Gastroesophageal sphincter (tissue), 4 donors: ENCODE results near the gene SLC5A6. TPM values are rescaled to one million over a fixed set of nuclear protein-coding genes. Genes with fewer than 3 reads are reported as not detected.
A peak's percentile ranks its signal among the peaks of the same experiment; 100 is the strongest.

ENCODE experiments used
- ATAC-seq: fragments of 150-250 bp; one replicate; pipeline ENCODE4 v1.9.1; 2016; ENCODE audit warnings: mild to moderate bottlenecking, moderate library complexity
- H3K27ac ChIP-seq, 4 donors: fragments of 200-600 bp; sonication (generic) in 3 of 4; 1 replicate in 3 of 4; 2 replicates in 1 of 4; pipeline ENCODE4 v1.5.1; 2016 to 2019
- H3K27me3 ChIP-seq: fragments of 200-600 bp; sonication (generic); one replicate; pipeline ENCODE4 v1.5.1; 2019
- H3K36me3 ChIP-seq, 2 donors: fragments of 200-600 bp; sonication (generic); one replicate each; pipeline ENCODE4 v1.5.1; 2019; ENCODE audit warnings: control low read depth in 1 of 2
- H3K4me1 ChIP-seq, 3 donors: fragments of 200-600 bp; sonication (generic); 1 replicate in 2 of 3; 2 replicates in 1 of 3; pipeline ENCODE4 v1.5.1; 2016 to 2019; ENCODE audit warnings: control low read depth in 2 of 3
- H3K4me3 ChIP-seq, 2 donors: fragments of 200-600 bp; sonication (generic); one replicate each; pipeline ENCODE4 v1.5.1; 2019; ENCODE audit warnings: mild to moderate bottlenecking in 1 of 2, moderate library complexity in 1 of 2
- H3K9me3 ChIP-seq, 3 donors: fragments of 200-600 bp; sonication (generic); one replicate each; pipeline ENCODE4 v1.5.1; 2017 to 2019; ENCODE audit warnings: control low read depth in 2 of 3
- CTCF ChIP-seq, 4 experiments: fragments of 200-600 bp in 2 of 4; fragments of 450-650 bp in 2 of 4; sonication (generic) in 1 of 4; IDR thresholded peaks; one replicate each; pipeline ENCODE4 v1.5.1; 2017 to 2019; ENCODE audit warnings: antibody characterized with exemption in 4 of 4, mild to moderate bottlenecking in 2 of 4, moderate library complexity in 2 of 4
- EP300 ChIP-seq: sonication (generic); formaldehyde crosslinking; IDR thresholded peaks from one replicate; pipeline ENCODE4 v1.6.1; 2017; ENCODE audit warnings: antibody characterized with exemption, mild to moderate bottlenecking
- POLR2A ChIP-seq, 2 donors: fragments of 450-650 bp; IDR thresholded peaks; one replicate each; pipeline ENCODE4 v1.6.1; 2017; ENCODE audit warnings: antibody characterized with exemption in 2 of 2, mild to moderate bottlenecking in 2 of 2, moderate library complexity in 1 of 2
- POLR2AphosphoS5 ChIP-seq: sonication (generic); formaldehyde crosslinking; IDR thresholded peaks from one replicate; pipeline ENCODE4 v1.6.1; 2017; ENCODE audit warnings: antibody characterized with exemption
- WGBS, 2 donors: methylation state at CpG; one replicate each; pipeline ENCODE4 v1.1.5; 2018; ENCODE audit warnings: low coverage in 1 of 2; 5-methylcytosine and 5-hydroxymethylcytosine counted together
- total RNA-seq, 4 donors: library from RNA; depleted of rRNA; stranded (reverse); fragments of >200 nt; gene quantifications; one replicate each; pipeline ENCODE4 v1.1.0, GENCODE V29; 2016

The SLC5A6 gene
- total RNA-seq, 4 donors from 2014 or later = 8.3 to 16.8 (median 13.5) TPM

DNA sequence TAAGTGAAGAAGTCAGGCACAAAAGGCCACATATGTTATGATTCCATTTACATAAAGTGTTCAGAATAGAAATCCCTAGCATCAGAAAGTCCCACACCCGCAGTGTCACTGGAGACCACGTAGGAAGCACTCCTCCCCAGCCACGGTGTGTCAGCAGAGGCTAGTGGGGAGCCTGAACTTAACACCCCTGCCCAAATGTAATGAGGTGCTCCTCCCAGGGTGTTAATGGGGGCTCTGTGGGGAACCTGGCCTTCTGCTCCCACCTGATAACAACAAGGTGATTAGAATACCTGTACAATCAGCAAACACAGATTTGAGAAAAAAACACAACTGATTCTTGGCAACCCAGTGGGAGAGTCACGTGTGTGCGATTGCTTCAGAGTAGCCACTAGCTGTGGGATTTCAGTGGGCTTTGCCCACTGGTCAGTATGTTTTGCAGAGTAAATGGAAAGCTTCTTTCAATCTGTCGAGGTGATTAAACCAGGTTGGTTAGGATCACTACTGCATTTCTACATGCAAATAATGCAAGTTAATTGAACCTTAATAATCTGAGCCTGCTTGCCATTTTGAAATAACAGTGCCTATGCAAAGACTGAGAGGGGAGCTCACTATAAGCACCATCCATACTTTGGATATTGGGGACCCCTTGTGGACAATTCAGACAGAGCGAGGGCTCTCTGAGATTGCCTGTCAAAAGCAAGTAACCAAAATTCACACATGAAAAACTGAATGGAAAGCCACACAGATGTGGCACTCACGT, 20.8 kb downstream of the SLC5A6 start:
- WGBS, 2 donors = 28 to 34% methylated on average over 6 to 7 of the region's 8 CpGs
- no peak overlapping the region for H3K27ac ChIP-seq
- ATAC-seq = peak; percentile 71
- no peak overlapping the region for H3K4me3 ChIP-seq
- H3K27me3 ChIP-seq = peaks cover 24% of the 10 kb centered on the region
- TF ChIP-seq POLR2A (IDR thresholded peaks at IDR 0.05) = no peak
- TF ChIP-seq POLR2AphosphoS5 = no peak
- peak in 3 of 4 experiments; percentile 51 to 66 (median 51) for TF ChIP-seq CTCF (IDR thresholded peaks at IDR 0.05)
- no peaks in the 10 kb centered on the region for H3K36me3 ChIP-seq
- peaks cover 0 to under 1% (median 0%) of the 10 kb centered on the region in 3 donors for H3K4me1 ChIP-seq
- H3K9me3 ChIP-seq = no peaks in the 10 kb centered on the region

- 84 to 85% methylated on average over 4 to 5 of the region's 8 CpGs for WGBS, 2 donors
- H3K4me3 ChIP-seq = no peak overlapping the region
- no peaks in the 10 kb centered on the region for H3K9me3 ChIP-seq
- TF ChIP-seq POLR2A (IDR thresholded peaks at IDR 0.05) = no peak
- TF ChIP-seq CTCF (IDR thresholded peaks at IDR 0.05) = no peak
- TF ChIP-seq EP300 = no peak
- TF ChIP-seq POLR2AphosphoS5 = no peak
- no peaks in the 10 kb centered on the region for H3K36me3 ChIP-seq
- no peak for ATAC-seq
- peaks cover 24% of the 10 kb centered on the region for H3K27me3 ChIP-seq
- peaks cover 0 to 13% (median 0%) of the 10 kb centered on the region in 3 donors for H3K4me1 ChIP-seq
- H3K27ac ChIP-seq = no peak overlapping the region
These were observed 22.1 kb downstream of the SLC5A6 start for GRCh38 chr2:27189989-27190388.

DNA sequence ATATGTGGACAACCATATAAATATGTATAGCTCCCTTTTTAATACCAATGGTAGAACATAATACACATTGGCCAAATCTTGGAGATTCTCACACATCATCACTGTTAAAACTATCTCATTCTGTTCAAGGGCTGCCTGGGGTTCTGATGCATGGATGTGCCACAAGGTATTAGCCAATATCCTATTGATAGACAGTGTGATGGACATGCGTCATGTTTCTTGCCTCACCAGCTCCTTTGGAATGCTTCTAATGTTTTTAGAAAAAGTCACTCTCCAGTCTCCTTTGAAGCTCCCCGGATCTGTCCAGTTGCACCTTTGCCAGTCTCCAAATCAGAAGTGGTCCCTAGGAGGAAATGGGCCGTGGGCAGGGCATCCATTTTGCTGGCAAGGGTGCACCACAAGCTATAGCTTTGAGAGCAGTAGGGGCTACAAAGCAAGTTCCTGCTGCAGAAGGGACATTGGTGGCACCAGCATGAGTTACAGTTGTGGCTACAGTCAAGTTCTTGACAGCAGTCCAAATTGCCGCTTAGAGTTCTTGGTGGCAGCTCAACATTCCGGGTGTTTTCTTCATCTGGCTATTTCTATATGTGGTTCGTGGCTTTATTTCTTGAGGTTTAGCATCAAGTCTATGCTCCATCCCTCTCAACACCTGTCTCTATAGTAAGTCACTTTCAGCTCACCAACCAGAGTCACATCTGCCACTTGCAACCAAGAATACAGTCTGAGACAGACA, 25.3 kb downstream of the SLC5A6 start:
- H3K9me3 ChIP-seq = no peaks in the 10 kb centered on the region
- no peak overlapping the region for H3K27ac ChIP-seq
- no peak for ATAC-seq
- no peaks in the 10 kb centered on the region for H3K36me3 ChIP-seq
- H3K4me3 ChIP-seq = no peak overlapping the region
- TF ChIP-seq CTCF (IDR thresholded peaks at IDR 0.05) (no peak), POLR2AphosphoS5 (no peak), POLR2A (IDR thresholded peaks at IDR 0.05) (no peak), EP300 (no peak)
- H3K4me1 ChIP-seq = peaks cover 0 to 14% (median 0%) of the 10 kb centered on the region in 3 donors
- H3K27me3 ChIP-seq = peaks cover 16% of the 10 kb centered on the region
- 69 to 90% methylated on average over 2 to 5 of the region's 6 CpGs for WGBS, 2 donors

- Histone ChIP-seq H3K9me3 (no peaks in the 10 kb centered on the region), H3K36me3 (no peaks in the 10 kb centered on the region), H3K4me1 (peaks cover 0 to 14% (median 0%) of the 10 kb centered on the region in 3 donors), H3K27ac (peak overlapping the region; percentile 9 to 70 (median 42)), H3K27me3 (peaks cover 14% of the 10 kb centered on the region), H3K4me3 (no peak overlapping the region)
- 10 to 19% methylated on average over 6 of the region's 6 CpGs for WGBS, 2 donors
- peak; percentile 83 for ATAC-seq
- TF ChIP-seq POLR2A (IDR thresholded peaks at IDR 0.05) = no peak
- peak; percentile 21 for TF ChIP-seq POLR2AphosphoS5
- no peak for TF ChIP-seq CTCF (IDR thresholded peaks at IDR 0.05)
These were observed 26.6 kb downstream of the SLC5A6 start for GRCh38 chr2:27185331-27186026.
